CD4-positive, alpha-beta T cell treated with Interleukin-10 for 1 hour (primary cell): Measurements from ENCODE around the gene BEAN1.
"Not testable (repeated sequence)": the region's sequence is repeated elsewhere in the genome, so short reads cannot be mapped to it uniquely, and the experiment has no call there.

Experiments used
- DNase-seq: peaks from one replicate; pipeline ENCODE4 v3.0.0-alpha.2; 2020

BEAN1 gene

DNA sequence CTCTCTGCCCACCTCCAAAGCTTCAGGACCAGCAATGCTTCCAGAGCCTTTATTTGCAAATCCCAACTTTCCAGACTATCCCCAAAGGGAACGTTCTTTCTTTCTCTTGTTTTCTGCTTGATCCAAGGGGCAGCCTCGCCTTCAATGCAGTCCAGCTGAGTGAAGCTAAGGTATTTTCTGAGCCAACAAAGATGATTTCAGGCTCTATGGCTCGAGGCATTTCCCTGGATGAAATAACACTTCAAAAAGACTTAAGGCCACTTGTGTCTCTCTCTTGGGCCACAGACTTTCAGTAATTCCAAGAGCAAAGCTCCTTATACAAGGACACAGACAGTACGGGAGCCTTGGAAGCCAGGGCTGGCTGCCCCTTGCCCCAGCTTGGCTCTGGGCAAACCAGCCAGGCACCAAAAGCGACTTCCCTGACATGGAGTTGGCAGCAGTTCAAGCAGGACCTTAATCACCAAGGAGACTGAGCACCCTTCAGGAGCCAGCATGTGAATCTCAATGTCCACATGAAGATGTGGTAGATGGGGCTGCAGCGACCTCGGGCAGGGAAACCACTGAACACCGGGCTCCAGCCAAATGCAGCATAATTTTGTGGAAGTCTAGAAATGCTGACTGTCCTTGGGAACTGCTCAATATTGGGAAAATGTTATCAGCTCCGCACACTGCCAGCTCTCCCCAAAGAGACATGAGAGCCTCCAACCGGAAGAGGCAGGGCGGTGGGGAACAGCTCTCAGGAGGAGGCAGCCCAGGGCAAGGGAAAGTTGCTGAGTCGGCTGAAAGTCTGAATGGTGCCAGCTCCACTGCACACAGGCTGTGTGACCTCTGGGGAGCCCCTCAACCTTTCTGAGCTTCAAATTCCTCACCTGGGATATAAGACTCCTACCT, 83.9 kb downstream of the BEAN1 start:
- DNase-seq = no peak

- no peak for DNase-seq
These were observed 84.6 kb downstream of the BEAN1 start for GRCh38 chr16:66511602-66512271.

- no peak for DNase-seq
These were observed 85.4 kb downstream of the BEAN1 start for GRCh38 chr16:66512272-66513110.

GRCh38 chr16:66513111-66513723, 86.1 kb downstream of the BEAN1 start:
- no peak for DNase-seq

GRCh38 chr16:66514391-66514790, 87.3 kb downstream of the BEAN1 start:
- DNase-seq = not testable (repeated sequence)

GRCh38 chr16:66514980-66515595, 88.0 kb downstream of the BEAN1 start:
- DNase-seq = not testable (repeated sequence)

DNA sequence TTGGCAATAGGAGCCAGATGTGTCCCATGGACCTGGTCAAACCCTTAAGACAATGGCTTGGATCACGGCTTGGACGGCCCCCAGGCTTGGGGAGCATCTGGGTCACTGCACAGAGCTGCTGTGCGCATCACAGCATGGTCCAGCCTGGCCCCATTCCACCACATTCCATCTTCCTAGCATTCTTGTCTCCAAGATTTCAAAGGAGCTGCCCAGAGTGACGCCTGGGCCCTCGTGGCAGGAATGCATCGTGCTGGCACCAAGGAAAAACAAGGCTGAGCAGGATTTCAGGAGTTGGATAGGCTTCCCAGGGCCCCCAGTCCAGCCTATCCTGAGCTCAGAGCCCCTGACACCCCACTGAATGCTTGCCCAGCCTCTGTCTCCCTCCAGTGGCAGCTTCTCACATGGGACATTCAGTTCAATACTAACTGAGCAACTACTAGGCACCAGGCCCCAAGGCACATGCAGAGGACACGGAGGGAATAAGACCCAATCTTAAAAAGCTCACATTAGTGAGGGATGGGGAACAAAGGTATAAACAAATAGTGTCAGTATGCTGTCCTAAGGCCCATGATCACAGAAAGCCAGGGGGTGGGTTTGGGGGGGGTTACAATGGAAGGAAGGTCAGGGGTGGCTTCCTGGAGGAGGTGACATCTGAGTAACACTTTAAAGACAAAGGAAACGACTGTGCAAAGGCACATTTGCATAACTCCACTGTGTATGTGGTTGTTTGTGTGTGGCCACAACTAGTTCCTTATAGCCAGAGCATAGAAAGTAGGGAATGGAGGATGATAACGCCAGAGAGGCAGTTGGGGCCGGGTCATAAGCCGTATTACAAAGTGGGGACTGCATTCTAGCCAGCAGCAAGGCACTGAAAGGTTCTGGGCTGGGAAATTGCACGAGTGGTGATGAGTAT, 88.8 kb downstream of the BEAN1 start:
- no peak for DNase-seq

GRCh38 chr16:66516509-66516807, 89.4 kb downstream of the BEAN1 start:
- DNase-seq = no peak

- DNase-seq = peak; percentile 86
These were observed 89.9 kb downstream of the BEAN1 start for GRCh38 chr16:66516808-66517585.

DNA sequence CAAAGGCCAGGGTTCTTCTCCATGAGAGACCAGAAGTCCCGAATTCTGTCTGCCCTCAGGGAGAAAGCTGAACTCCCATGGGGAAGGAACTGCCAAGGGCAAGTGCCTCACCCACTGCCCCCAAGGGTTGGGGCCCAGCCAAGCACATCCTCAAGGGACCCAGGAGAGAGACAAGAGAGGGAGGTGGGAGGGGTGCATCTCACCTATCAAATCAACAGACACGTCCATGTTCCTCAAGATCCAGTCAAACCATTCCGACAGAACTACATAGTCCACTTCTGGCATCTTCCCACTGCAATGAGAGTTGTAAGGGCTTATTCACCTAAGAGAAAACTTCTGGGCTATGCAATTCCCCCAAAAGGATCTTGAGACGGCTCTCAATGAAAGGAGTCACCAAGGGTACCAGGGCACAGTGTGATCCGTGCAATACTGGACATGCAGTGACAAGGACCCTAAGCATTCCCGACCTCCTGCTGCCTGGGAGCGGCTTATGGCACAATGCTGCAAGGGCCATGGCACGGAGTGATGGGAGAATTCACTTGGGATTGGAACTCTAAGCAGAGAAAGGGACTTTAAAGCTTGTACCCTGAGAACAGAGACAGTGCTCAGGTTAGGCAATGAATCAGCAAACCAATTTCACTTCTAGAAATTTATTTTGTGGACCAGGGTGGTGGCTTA, 90.6 kb downstream of the BEAN1 start:
- DNase-seq = no peak

- no peak for DNase-seq
These were observed 92.6 kb downstream of the BEAN1 start for GRCh38 chr16:66519482-66520373.

GRCh38 chr16:66520406-66521170, 93.5 kb downstream of the BEAN1 start:
- DNase-seq = no peak

- no peak for DNase-seq
These were observed 94.2 kb downstream of the BEAN1 start for GRCh38 chr16:66521252-66521713.

DNA sequence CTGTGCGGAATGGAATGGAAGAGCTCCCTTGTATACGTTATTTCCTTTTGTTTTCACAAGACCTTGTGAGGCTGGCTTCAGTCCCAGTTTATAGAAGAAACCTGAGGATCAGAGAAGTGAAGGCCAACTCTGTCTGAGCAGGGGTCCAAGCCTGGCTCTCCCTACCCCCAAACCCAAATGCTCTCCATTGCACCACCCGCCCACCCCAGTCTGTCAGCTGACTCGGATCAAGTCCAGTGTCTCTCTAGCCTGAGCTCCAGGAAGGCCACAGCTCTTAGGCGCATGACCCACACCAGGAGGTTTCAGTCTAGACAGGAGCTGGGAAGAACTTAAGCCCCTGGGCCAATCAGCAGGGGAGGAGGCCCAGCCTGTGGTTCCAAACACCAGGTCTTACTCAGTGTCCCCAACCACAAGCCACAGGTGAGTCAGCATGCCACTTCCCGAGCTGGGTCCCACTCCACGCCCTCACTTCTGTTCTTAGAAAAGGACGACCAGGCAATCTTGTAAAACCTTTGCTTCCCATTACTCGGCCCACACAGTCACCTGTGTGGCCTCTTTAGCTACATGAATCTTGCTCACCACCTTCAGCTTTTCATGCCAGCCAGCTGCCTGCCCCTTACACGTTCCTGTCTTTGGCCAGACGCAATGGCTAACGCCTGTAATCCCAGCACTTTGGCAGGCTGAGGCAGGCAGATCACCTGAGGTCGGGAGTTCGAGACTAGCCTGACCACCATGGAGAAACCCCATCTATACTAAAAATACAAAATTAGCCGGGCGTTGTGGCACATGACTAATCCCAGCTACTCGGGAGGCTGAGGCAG, 95.1 kb downstream of the BEAN1 start:
- DNase-seq = peak; percentile 83

DNA sequence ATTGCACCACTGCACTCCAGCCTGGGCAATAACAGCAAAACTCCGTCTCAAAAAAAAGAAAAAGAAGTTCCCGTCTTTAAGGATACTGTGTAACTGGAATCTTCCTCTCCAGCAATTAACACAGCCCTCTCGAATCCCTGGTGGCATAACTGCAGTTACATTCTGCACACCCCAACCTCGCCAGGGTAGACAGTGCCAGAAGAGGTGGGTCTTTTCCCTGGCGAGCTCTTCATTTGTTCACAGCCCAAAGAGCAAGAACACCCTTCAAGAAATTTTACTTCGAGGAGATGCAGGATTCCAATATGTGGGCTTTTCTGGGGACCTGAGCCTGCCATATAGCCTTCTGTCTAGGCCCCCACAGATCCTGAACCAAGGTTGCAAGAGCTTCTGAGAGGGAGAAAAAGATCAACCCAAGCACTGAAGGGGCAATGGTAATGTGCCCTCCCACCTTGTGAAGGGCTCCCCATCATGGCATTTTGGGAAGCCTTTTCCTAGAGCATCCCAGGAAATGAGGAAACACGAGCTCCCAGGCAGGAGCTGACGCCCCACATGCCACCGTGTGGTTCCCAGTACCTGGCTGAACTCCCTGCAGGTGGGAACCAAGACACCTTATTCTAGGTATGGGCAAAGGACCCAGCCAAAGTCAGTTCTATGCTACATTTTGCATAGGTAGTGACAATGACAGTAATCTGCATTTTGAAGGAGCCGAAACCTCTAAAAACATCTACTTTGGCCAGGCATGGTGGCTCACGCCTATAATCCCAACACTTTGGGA, 95.9 kb downstream of the BEAN1 start:
- no peak for DNase-seq

GRCh38 chr16:66523861-66524354, 96.8 kb downstream of the BEAN1 start:
- peak; percentile 64 for DNase-seq
